Activated naive CD4-positive, alpha-beta T cell treated with anti-CD3 and anti-CD28 coated beads, Interleukin-2, amount 50 U/mL, for 72 hours (primary cell): ENCODE measurements around the gene SYNJ2. TPM values are rescaled to one million over a fixed set of nuclear protein-coding genes. Genes with fewer than 3 reads are reported as not detected.

Experiments used
- ATAC-seq, 2 donors: fragments of 150-1000 bp; cut with Tn5 transposase; 2 replicates each; pipeline ENCODE4 v1.10.0; 2021; ENCODE audit warnings: mild to moderate bottlenecking in 2 of 2, moderate library complexity in 2 of 2
- DNase-seq, 2 donors: peaks; one replicate each; pipeline ENCODE4 v3.0.0; 2021 to 2022; ENCODE audit warnings: low spot score in 2 of 2
- H3K27ac Mint-ChIP-seq, 2 donors: one replicate each; pipeline ENCODE4 v1.8.0; 2022; ENCODE audit warnings: mild to moderate bottlenecking in 2 of 2, mixed read lengths in 2 of 2
- H3K36me3 Mint-ChIP-seq, 2 donors: one replicate each; pipeline ENCODE4 v1.8.0; 2022; ENCODE audit warnings: mixed read lengths in 2 of 2
- H3K9me3 Mint-ChIP-seq, 2 donors: one replicate each; pipeline ENCODE4 v1.8.0; 2022; ENCODE audit warnings: mixed read lengths in 2 of 2
- total RNA-seq, 2 donors: library from RNA; stranded (reverse); gene quantifications; one replicate each; pipeline ENCODE4 v1.2.3, GENCODE V29; 2022

Gene SYNJ2
- total RNA-seq, 2 donors from 2014 or later = 31.6 to 51.7 TPM

DNA sequence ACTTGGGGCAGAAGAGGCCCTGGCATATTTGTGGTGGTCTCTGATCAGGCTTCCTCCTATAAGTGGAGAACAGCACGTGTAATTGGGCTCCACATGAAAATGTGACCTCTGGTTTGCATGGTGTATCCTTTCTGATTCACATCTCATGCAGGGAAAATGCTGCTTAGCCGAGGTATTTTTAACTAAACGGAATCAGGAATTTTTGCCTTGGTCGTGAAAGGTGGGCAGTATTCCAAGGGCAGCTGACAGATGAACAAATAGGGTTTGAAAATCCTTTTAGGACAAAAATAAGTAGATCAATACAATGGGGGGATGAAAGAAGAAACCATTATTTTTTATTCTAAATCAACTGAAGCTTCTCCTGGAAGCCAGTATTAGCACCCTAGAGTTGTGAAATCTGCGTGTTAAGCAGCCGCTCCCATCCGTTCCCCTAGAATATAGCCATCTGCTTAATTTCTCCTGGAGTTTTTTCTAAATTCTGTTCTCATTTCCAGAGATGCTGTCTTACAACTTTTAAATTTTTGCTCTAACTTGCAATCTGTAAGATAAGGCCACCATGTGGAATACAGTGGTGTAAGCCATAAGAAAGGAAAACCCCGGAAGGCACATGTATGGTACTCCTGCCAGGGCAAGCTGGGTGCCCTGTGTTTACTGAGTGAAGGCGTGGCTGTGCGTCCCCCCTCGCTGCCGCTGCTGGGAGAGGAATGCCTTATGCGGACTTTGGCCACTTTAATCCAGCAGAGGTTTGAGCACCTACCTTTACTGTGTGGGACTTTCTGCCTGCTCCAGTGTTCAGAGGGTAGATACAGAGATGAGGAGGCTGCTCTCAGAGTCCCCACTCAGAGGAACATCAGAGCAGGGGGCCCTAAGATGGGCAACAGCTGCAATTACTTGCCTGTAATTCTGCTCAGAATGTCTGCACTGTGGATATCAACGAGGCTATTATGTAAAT lies 52.4 kb downstream of the SYNJ2 start:
- no peak for DNase-seq
- Mint-ChIP-seq H3K27ac (no peak overlapping the region), H3K36me3 (peaks cover 28 to 37% of the 10 kb centered on the region in 2 donors), H3K9me3 (no peaks in the 10 kb centered on the region)
- no peak for ATAC-seq

GRCh38 chr6:158036261-158036660 lies 54.6 kb downstream of the SYNJ2 start:
- DNase-seq = no peak
- ATAC-seq = no peak
- Mint-ChIP-seq H3K27ac (peak overlapping the region in 1 of 2 donors; percentile 5), H3K36me3 (peaks cover 24 to 28% of the 10 kb centered on the region in 2 donors), H3K9me3 (no peaks in the 10 kb centered on the region)

DNA sequence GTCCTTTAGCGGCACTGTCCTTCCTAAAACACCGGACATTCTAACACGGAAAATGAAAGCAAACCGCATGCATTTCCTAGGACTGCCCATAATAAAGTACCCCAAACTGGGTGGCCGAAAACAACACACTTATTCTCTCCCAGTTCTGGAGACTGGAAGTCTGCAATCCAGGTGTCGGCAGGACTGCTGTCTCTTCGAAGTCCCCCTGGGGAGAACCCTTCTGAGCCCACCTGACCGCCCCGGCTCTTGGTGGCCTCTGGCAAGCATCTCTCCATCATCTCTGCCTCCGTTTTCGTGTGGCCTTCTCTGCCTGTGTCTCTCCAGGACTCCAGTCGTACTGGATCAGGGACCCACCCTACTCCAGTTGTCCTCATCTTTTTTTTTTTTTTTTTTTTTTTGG lies 55.4 kb downstream of the SYNJ2 start:
- H3K36me3 Mint-ChIP-seq = peaks cover 17 to 24% of the 10 kb centered on the region in 2 donors
- peak overlapping the region in 1 of 2 donors; percentile 51 for H3K27ac Mint-ChIP-seq

GRCh38 chr6:158037771-158038170 lies 56.1 kb downstream of the SYNJ2 start:
- H3K36me3 Mint-ChIP-seq = peaks cover 17 to 24% of the 10 kb centered on the region in 2 donors
- no peak for ATAC-seq
- no peaks in the 10 kb centered on the region for H3K9me3 Mint-ChIP-seq
- peak overlapping the region in 1 of 2 donors; percentile 75 for H3K27ac Mint-ChIP-seq
- no peak for DNase-seq

More for the DNA sequence above, 55.4 kb downstream of the SYNJ2 start:
- H3K9me3 Mint-ChIP-seq = no peaks in the 10 kb centered on the region
- no peak for DNase-seq
- ATAC-seq = no peak

GRCh38 chr6:158038291-158039177 lies 56.9 kb downstream of the SYNJ2 start:
- Mint-ChIP-seq H3K27ac (peak overlapping the region in 1 of 2 donors; percentile 17), H3K9me3 (no peaks in the 10 kb centered on the region), H3K36me3 (peaks cover 17 to 20% of the 10 kb centered on the region in 2 donors)
- DNase-seq (peak in 1 of 2 donors; percentile 38), ATAC-seq (no peak)

- DNase-seq (no peak), ATAC-seq (peak in 1 of 2 donors; percentile 3)
- H3K9me3 Mint-ChIP-seq = no peaks in the 10 kb centered on the region
- H3K36me3 Mint-ChIP-seq = peaks cover 17 to 18% of the 10 kb centered on the region in 2 donors
- H3K27ac Mint-ChIP-seq = peak overlapping the region in 1 of 2 donors; percentile 12
These were observed 57.5 kb downstream of the SYNJ2 start for GRCh38 chr6:158039178-158039557.

DNA sequence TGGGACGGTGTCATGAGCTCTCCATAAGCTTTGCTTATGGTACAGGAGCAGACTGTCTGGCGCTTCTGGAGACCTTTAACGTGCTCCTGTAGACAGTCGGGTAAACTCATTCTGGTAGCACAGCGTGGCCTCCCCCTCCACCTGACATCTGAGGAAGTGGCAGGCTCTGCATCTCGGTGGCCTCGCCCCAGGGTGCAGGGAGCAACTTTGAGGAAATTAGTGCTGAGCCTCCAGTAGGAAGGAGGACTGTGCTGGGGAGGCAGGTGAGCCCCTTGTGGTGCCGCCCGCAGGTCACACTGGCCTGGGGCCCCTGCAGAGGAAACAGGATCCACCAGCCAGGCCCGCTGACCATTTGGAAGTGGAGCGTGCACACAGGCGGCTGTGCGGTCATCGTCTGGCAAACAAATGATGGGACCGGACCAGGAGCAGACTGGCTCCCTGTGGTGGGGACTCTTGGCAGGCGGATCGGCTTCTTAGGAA lies 57.9 kb downstream of the SYNJ2 start:
- peak; percentile 31 to 43 for DNase-seq
- ATAC-seq = peak; percentile 66 to 78
- peaks cover 15 to 21% of the 10 kb centered on the region in 2 donors for H3K36me3 Mint-ChIP-seq
- no peaks in the 10 kb centered on the region for H3K9me3 Mint-ChIP-seq
- peak overlapping the region; percentile 11 to 12 for H3K27ac Mint-ChIP-seq

GRCh38 chr6:158040051-158040803 lies 58.6 kb downstream of the SYNJ2 start:
- Mint-ChIP-seq H3K9me3 (no peaks in the 10 kb centered on the region), H3K36me3 (peaks cover 14 to 27% of the 10 kb centered on the region in 2 donors), H3K27ac (peak overlapping the region; percentile 11 to 89)
- DNase-seq (peak in 1 of 2 donors; percentile 48), ATAC-seq (peak; percentile 54 to 68)

DNA sequence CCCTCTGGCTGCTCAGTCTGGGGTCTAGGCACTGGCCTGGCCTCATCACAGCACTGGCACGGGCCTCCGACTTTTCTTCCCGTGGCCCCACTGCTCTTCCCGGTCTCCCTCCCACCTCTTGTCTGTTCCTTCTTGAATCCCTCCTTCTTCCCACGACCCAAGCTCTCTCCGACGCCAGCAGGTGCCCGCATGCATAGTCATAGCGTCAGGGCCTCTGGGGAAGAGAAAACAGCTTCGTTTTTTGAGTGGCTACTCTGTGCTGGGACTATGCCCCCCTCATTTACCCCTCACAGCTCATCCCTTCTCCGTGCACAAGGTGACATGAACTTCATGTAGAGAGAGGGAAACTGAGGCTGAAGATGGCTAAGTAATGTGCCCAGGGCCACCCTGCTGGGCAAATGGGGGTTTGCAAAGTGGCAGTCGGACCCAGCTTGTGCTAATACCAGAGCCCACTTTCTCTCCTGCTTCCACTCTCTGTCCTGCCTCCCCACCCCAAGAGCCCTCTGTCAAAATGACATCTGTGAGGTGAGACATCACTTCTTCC lies 59.2 kb downstream of the SYNJ2 start:
- ATAC-seq = no peak
- H3K9me3 Mint-ChIP-seq = no peaks in the 10 kb centered on the region
- H3K27ac Mint-ChIP-seq = no peak overlapping the region
- no peak for DNase-seq
- H3K36me3 Mint-ChIP-seq = peaks cover 19 to 30% of the 10 kb centered on the region in 2 donors

DNA sequence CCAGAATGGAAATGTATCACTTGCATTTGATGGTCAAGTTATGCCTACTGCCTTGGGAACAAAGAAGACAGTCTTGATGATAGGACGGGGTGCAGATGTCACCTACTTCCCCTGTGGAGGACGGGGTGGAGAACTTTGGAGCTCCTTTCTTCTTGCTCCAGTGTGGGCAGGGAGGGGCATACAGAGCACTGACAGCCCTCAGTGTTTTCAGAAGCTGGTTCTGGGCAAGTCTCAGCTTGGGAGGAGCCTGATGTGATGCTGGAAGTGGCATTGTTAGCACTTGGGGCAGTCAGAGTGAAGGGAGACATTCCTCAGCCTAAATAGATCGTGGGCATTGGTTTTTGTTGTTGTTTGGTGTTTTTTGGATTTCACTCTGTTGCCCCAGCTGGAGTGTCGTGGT lies 59.7 kb downstream of the SYNJ2 start:
- Mint-ChIP-seq H3K27ac (no peak overlapping the region), H3K36me3 (peaks cover 16 to 30% of the 10 kb centered on the region in 2 donors), H3K9me3 (no peaks in the 10 kb centered on the region)
- DNase-seq (no peak), ATAC-seq (no peak)

- H3K9me3 Mint-ChIP-seq = no peaks in the 10 kb centered on the region
- peaks cover 16 to 32% of the 10 kb centered on the region in 2 donors for H3K36me3 Mint-ChIP-seq
- no peak for DNase-seq
- ATAC-seq = no peak
- H3K27ac Mint-ChIP-seq = no peak overlapping the region
These were observed 60.1 kb downstream of the SYNJ2 start for GRCh38 chr6:158041788-158042187.

GRCh38 chr6:158042245-158042798 lies 60.7 kb downstream of the SYNJ2 start:
- H3K36me3 Mint-ChIP-seq = peaks cover 16 to 37% of the 10 kb centered on the region in 2 donors
- H3K27ac Mint-ChIP-seq = no peak overlapping the region
- DNase-seq (no peak), ATAC-seq (no peak)
- H3K9me3 Mint-ChIP-seq = no peaks in the 10 kb centered on the region

DNA sequence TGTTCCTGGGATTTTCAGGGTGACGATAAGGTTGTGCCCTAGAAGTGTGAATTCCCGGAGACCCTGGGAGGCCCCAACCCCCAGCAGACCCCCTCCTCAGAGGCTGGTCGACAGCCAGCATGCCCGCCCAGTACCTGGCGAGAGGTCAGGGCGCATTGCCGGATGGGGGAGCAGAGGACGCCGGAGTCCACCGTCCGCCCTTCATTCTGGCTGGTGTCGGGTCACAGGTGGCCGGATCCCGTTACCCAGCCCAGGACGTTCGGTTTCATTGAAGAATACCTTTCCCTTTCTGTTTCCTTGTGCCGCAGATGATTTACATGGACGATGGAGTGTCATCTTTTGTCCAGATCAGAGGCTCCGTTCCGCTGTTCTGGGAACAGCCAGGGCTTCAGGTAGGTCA lies 61.3 kb downstream of the SYNJ2 start:
- Mint-ChIP-seq H3K36me3 (peaks cover 16 to 39% of the 10 kb centered on the region in 2 donors), H3K27ac (no peak overlapping the region), H3K9me3 (no peaks in the 10 kb centered on the region)
- DNase-seq = no peak
- ATAC-seq = no peak

DNA sequence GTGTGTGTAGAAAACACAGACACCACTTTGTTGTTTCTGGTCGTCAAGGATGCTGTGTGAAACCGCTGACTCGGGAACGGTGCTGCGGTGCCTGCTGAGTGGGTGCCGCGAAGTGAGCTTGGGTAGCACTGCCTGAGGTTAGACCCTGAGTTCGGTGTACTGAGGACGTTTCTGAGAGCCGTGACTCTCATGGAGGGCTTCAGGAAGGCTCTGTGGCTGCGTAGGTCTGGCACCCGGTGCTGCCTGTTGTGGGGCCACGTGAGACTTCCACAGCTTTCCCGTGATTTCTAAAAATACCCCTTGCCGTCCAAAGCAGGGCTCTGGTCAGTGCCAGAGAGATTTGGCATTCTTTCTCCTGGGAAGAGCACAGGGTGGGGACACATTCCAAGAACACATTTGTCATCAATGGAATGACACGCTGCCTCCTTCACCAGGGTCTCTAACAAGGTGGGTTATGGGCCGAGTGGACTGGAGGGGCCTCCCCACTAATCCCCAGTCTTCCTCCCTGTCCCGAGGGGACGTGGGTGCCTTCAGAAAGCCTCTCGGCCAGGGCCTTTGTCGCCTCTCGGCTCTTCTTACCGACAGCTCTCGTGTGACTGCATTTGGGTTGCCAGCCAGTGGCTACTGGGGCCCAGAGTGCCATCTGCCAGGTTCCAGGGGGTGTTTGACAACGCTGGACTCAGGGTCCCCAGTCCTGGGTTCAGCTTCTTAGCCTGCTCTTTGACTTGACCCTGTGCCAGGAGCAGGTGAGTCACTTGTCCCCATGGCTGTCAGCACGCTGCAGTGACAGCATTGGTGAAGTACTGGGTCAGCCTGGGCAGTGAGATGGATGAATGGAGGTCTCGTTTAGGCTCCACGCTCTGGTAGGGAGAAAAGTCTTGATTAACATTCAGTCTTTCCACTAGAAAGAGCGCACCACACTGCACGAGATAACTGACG lies 62.2 kb downstream of the SYNJ2 start:
- no peaks in the 10 kb centered on the region for H3K9me3 Mint-ChIP-seq
- no peak overlapping the region for H3K27ac Mint-ChIP-seq
- DNase-seq (no peak), ATAC-seq (no peak)
- peaks cover 16 to 43% of the 10 kb centered on the region in 2 donors for H3K36me3 Mint-ChIP-seq

DNA sequence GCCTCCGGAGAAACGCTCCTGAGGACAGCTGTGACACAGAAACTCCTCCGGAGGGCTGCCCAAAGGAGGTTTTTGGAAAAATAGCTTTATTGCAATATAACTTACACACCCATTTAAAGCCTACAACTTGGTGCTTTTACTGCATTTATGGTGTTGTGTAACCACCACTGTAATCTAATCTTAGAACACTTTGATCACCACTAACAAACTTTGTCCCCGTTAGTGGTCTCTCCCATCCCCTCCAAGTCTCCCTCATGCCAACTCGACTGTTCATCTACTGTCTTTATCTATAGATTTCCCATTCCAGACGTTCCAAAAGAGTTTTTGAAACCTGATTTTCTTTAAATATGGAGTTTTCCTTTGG lies 62.8 kb downstream of the SYNJ2 start:
- DNase-seq = no peak
- Mint-ChIP-seq H3K9me3 (no peaks in the 10 kb centered on the region), H3K27ac (no peak overlapping the region), H3K36me3 (peaks cover 16 to 47% of the 10 kb centered on the region in 2 donors)
- no peak for ATAC-seq
